HCT116 (cell line): ENCODE measurements around the gene SERPINA3. TPM values are rescaled to one million over a fixed set of nuclear protein-coding genes. Genes with fewer than 3 reads are reported as not detected.

ENCODE experiments used
- ATAC-seq: fragments of 200-7000 bp; cut with Tn5 transposase; 2 replicates; pipeline ENCODE4 v1.9.1; 2020; ENCODE audit warnings: mild to moderate bottlenecking, moderate library complexity
- BruUV-seq: library from RNA; stranded (reverse); fragments of 400-500 nt; replicated peaks from 2 replicates; lab custom pipeline; 2021; lab: Mats Ljungman, UMichigan
- CTCF ChIA-PET: fragments of 300-600 bp; sonication (Branson Sonifier 250); formaldehyde crosslinking; loops from one replicate; lab custom pipeline; 2021; ENCODE audit warnings: antibody characterized with exemption; lab: Charles Lee
- POLR2A ChIA-PET: fragments of 300-600, 350-600 bp; sonication (Branson Sonifier 250); formaldehyde crosslinking; loops from one replicate; lab custom pipeline; 2021; ENCODE audit warnings: antibody characterized with exemption; lab: Charles Lee
- RAD21 ChIA-PET, 2 experiments: fragments of 300-600 bp; sonication (Branson Sonifier 250); formaldehyde crosslinking; loops; one replicate each; lab custom pipeline; 2023; ENCODE audit warnings: low total read pairs in 2 of 2; ENCODE audit not compliant: uncharacterized antibody in 2 of 2, unreplicated experiment in 2 of 2, low non-redundant PET in 1 of 2; lab: Charles Lee
- DNase-seq: peaks from one replicate; pipeline ENCODE4 v3.0.0-alpha.2; 2010; ENCODE audit warnings: low read depth, low spot score
- H2AFZ ChIP-seq: fragments of 200-600 bp; shearing (Covaris generic), sonication (generic); 2 replicates; pipeline ENCODE4 v1.6.1; 2017; ENCODE audit warnings: low read depth, mixed run types, mixed read lengths, antibody characterized with exemption, low read length; ENCODE audit not compliant: poor library complexity, severe bottlenecking
- H3K27ac ChIP-seq: 2 replicates; pipeline ENCODE4 v1.5.1; 2012; ENCODE audit warnings: low read depth, low read length
- H3K27me3 ChIP-seq: fragments of 200-600 bp; sonication (generic); 2 replicates; pipeline ENCODE4 v1.6.1; 2016; ENCODE audit warnings: mixed run types, low read length, mixed read lengths; ENCODE audit not compliant: insufficient read depth
- H3K36me3 ChIP-seq, 2 experiments: fragments of 200-500 bp in 1 of 2; fragments of 200-600 bp in 1 of 2; sonication (Bioruptor generic) in 1 of 2; sonication (generic) in 1 of 2; 2 replicates each; pipeline versions ENCODE4 v1.5.1 to v1.6.1; 2014 to 2016; ENCODE audit warnings: low read length in 2 of 2, inconsistent platforms in 1 of 2, mixed read lengths in 1 of 2, mixed run types in 1 of 2; ENCODE audit not compliant: insufficient read depth in 2 of 2, control insufficient read depth in 1 of 2
- H3K4me1 ChIP-seq, 2 experiments: fragments of 200-600 bp in 1 of 2; sonication (generic) in 1 of 2; 2 replicates each; pipeline versions ENCODE4 v1.5.1 to v1.6.1; 2012 to 2017; ENCODE audit warnings: low read length in 2 of 2, inconsistent platforms in 1 of 2, mild to moderate bottlenecking in 1 of 2, mixed read lengths in 1 of 2, mixed run types in 1 of 2, moderate library complexity in 1 of 2; ENCODE audit not compliant: insufficient read depth in 2 of 2, control insufficient read depth in 1 of 2
- H3K4me2 ChIP-seq: fragments of 200-600 bp; sonication (generic); 2 replicates; pipeline ENCODE4 v1.6.1; 2017; ENCODE audit warnings: mixed run types, low read length, mixed read lengths
- H3K4me3 ChIP-seq, 2 experiments: fragments of 200-600 bp in 1 of 2; sonication (generic) in 1 of 2; replicated peaks in 1 of 2; 2 replicates each; pipeline ENCODE4 v1.5.1; 2011 to 2016; ENCODE audit warnings: low read length in 2 of 2, control low read depth in 1 of 2, low read depth in 1 of 2, mild to moderate bottlenecking in 1 of 2, mixed read lengths in 1 of 2, mixed run types in 1 of 2
- H3K79me2 ChIP-seq: fragments of 200-600 bp; sonication (generic); 2 replicates; pipeline ENCODE4 v1.6.1; 2017; ENCODE audit warnings: mild to moderate bottlenecking, mixed run types, low read length, moderate library complexity, mixed read lengths; ENCODE audit not compliant: insufficient read depth
- H3K9ac ChIP-seq: fragments of 200-600 bp; sonication (generic); 2 replicates; pipeline ENCODE4 v1.6.1; 2016; ENCODE audit warnings: low read length, mixed read lengths
- H3K9me2 ChIP-seq: fragments of 200-600 bp; sonication (generic), shearing (Covaris generic); 2 replicates; pipeline ENCODE4 v1.6.1; 2017; ENCODE audit warnings: mixed run types, mild to moderate bottlenecking, moderate library complexity; ENCODE audit not compliant: insufficient read depth
- H3K9me3 ChIP-seq, 2 experiments: fragments of 200-500 bp in 1 of 2; fragments of 200-600 bp in 1 of 2; sonication (Bioruptor generic) in 1 of 2; sonication (generic) in 1 of 2; 2 replicates each; pipeline ENCODE4 v1.6.1; 2014 to 2017; ENCODE audit warnings: low read length in 2 of 2, mixed read lengths in 2 of 2, inconsistent platforms in 1 of 2, low read depth in 1 of 2, mild to moderate bottlenecking in 1 of 2, mixed run types in 1 of 2, moderate library complexity in 1 of 2; ENCODE audit not compliant: control insufficient read depth in 1 of 2, insufficient read depth in 1 of 2
- H4K20me1 ChIP-seq: fragments of 200-600 bp; sonication (generic), shearing (Covaris generic); 2 replicates; pipeline ENCODE4 v1.6.1; 2017; ENCODE audit warnings: mixed run types, mild to moderate bottlenecking, moderate library complexity; ENCODE audit not compliant: insufficient read depth
- CEBPB ChIP-seq: IDR thresholded peaks from 2 replicates; pipeline ENCODE4 v1.6.1; 2012; ENCODE audit warnings: low read depth
- EGR1 ChIP-seq: IDR thresholded peaks from 2 replicates; pipeline ENCODE4 v1.6.1; 2012; ENCODE audit warnings: low read depth
- EZH2 ChIP-seq: fragments of 200-600 bp; sonication (generic); IDR thresholded peaks from 2 replicates; pipeline ENCODE4 v1.6.1; 2017; ENCODE audit warnings: antibody characterized with exemption, mixed run types
- EZH2phosphoT487 ChIP-seq: fragments of 200-600 bp; IDR thresholded peaks from 2 replicates; pipeline ENCODE4 v1.6.1; 2018; ENCODE audit warnings: antibody characterized with exemption, borderline replicate concordance
- FOSL1 ChIP-seq: IDR thresholded peaks from 2 replicates; pipeline ENCODE4 v1.6.1; 2012; ENCODE audit warnings: low read depth
- JUND ChIP-seq: IDR thresholded peaks from 2 replicates; pipeline ENCODE4 v1.6.1; 2012
- POLR2AphosphoS5 ChIP-seq: IDR thresholded peaks from 2 replicates; pipeline ENCODE4 v1.6.1; 2011; ENCODE audit warnings: mild to moderate bottlenecking, low read depth, low read length, moderate library complexity
- RAD21 ChIP-seq: IDR thresholded peaks from 2 replicates; pipeline ENCODE4 v1.6.1; 2012; ENCODE audit warnings: low read depth, mild to moderate bottlenecking
- SIN3A ChIP-seq: IDR thresholded peaks from 2 replicates; pipeline ENCODE4 v1.6.1; 2012; ENCODE audit warnings: low read depth
- SP1 ChIP-seq: IDR thresholded peaks from 2 replicates; pipeline ENCODE4 v1.6.1; 2012; ENCODE audit warnings: low read depth
- TCF7L2 ChIP-seq: IDR thresholded peaks from 2 replicates; pipeline ENCODE4 v1.7.0; 2011; ENCODE audit warnings: borderline replicate concordance, inconsistent platforms; ENCODE audit not compliant: insufficient read depth, insufficient read length; ENCODE audit errors: extremely low read depth
- YY1 ChIP-seq: IDR thresholded peaks from 2 replicates; pipeline ENCODE4 v1.6.1; 2011; ENCODE audit warnings: low read length, low read depth, moderate library complexity, mild to moderate bottlenecking; ENCODE audit not compliant: insufficient replicate concordance; ENCODE audit errors: extremely low read depth
- ZNF274 ChIP-seq: fragments of 200-500 bp; sonication (Bioruptor generic); IDR thresholded peaks from 2 replicates; pipeline ENCODE4 v1.6.1; 2014; ENCODE audit warnings: mild to moderate bottlenecking, low read depth, low read length, inconsistent platforms
- intact Hi-C: fragments of 100-400 bp; cut with micrococcal nuclease; formaldehyde crosslinking; loops from 2 replicates; pipeline ENCODE4 v1.10.0; 2022
- total RNA-seq: library from RNA; stranded (reverse); gene quantifications from one replicate; pipeline ENCODE4 v1.2.1, GENCODE V29; 2021; ENCODE audit not compliant: unreplicated experiment
- TF ChIP-seq, protein P1 (sequence below), 3 experiments: fragments of 200-600 bp in 1 of 3; sonication (generic) in 1 of 3; IDR thresholded peaks in 2 of 3; conservative IDR thresholded peaks in 1 of 3; 2 replicates each; pipeline ENCODE4 v1.5.1; 2012 to 2017; ENCODE audit warnings: low read depth in 2 of 3, low read length in 2 of 3, antibody characterized with exemption in 1 of 3, borderline replicate concordance in 1 of 3, control low read depth in 1 of 3, mild to moderate bottlenecking in 1 of 3, mixed read lengths in 1 of 3, mixed run types in 1 of 3, moderate library complexity in 1 of 3; ENCODE audit not compliant: insufficient read depth in 1 of 3
- TF ChIP-seq, protein P2 (sequence below): IDR thresholded peaks from 2 replicates; pipeline ENCODE4 v1.6.1; 2012; ENCODE audit warnings: low read depth
- TF ChIP-seq, protein P3 (sequence below): IDR thresholded peaks from 2 replicates; pipeline ENCODE4 v1.6.1; 2012

Gene SERPINA3
- total RNA-seq, 1 experiment from 2014 or later = 4.3 TPM

DNA sequence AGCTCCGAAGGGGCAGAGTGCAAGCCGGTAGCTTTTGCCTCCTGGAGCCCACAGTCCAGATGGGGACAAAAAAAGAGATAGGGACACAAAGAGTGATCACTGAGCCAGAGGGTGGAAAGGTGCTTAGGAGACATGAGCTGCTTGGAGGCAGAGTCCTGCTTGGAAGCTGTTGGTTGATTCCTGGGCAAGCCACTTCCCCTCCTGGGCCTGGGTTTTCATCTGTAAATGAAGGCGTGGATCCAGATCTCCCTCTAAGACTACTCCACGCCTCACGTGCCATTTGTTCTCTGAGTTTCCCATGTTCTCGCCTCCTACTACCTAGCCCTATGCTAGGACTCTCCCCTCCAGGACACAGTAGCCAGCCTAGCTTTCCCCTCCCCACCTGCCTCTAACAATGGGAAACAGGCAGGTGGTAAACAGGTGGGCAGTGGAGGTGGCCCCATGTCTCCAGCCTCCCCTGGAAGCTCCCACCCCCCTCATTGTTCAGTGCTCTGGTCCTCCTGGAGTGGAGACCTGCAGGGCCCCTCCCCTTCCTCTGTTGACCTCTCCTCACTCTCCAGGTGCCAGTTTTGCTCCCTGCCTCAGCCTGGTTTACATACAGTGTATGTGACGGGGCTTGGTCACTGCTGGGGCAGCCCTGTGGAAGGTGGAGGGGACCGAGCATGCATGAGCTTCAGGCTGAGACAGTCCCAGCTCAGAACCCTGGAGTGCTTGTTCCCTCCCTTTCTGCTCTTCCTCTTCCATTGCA is 3.8 kb downstream of the SERPINA3 start:
- H3K36me3 ChIP-seq = no peaks in the 10 kb centered on the region

More for the DNA sequence above, 3.8 kb downstream of the SERPINA3 start:
- peaks cover 3 to 10% of the 10 kb centered on the region in 2 experiments; a peak in 2 of 4 replicates for H3K9me3 ChIP-seq
- no peak overlapping the region for H3K4me3 ChIP-seq
- ATAC-seq = no peak
- intact Hi-C loops = no loop called here
- RAD21 ChIA-PET = no interaction called here
- H3K27ac ChIP-seq = no peak overlapping the region
- peaks cover 0 to 21% of the 10 kb centered on the region in 2 experiments; a peak in 2 of 4 replicates for H3K4me1 ChIP-seq
- TF ChIP-seq SP1 = no peak
- TF ChIP-seq, protein P1, sequence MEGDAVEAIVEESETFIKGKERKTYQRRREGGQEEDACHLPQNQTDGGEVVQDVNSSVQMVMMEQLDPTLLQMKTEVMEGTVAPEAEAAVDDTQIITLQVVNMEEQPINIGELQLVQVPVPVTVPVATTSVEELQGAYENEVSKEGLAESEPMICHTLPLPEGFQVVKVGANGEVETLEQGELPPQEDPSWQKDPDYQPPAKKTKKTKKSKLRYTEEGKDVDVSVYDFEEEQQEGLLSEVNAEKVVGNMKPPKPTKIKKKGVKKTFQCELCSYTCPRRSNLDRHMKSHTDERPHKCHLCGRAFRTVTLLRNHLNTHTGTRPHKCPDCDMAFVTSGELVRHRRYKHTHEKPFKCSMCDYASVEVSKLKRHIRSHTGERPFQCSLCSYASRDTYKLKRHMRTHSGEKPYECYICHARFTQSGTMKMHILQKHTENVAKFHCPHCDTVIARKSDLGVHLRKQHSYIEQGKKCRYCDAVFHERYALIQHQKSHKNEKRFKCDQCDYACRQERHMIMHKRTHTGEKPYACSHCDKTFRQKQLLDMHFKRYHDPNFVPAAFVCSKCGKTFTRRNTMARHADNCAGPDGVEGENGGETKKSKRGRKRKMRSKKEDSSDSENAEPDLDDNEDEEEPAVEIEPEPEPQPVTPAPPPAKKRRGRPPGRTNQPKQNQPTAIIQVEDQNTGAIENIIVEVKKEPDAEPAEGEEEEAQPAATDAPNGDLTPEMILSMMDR (IDR thresholded peaks at IDR 0.05 in 2 of 3, conservative IDR thresholded peaks at IDR 0.05 in 1 of 3; ENCODE audit: borderline replicate concordance in 1 of 3, insufficient read depth in 1 of 3, low read depth in 2 of 3, low read length in 2 of 3) = no peak
- no peak for TF ChIP-seq EZH2
- TF ChIP-seq, protein P2, sequence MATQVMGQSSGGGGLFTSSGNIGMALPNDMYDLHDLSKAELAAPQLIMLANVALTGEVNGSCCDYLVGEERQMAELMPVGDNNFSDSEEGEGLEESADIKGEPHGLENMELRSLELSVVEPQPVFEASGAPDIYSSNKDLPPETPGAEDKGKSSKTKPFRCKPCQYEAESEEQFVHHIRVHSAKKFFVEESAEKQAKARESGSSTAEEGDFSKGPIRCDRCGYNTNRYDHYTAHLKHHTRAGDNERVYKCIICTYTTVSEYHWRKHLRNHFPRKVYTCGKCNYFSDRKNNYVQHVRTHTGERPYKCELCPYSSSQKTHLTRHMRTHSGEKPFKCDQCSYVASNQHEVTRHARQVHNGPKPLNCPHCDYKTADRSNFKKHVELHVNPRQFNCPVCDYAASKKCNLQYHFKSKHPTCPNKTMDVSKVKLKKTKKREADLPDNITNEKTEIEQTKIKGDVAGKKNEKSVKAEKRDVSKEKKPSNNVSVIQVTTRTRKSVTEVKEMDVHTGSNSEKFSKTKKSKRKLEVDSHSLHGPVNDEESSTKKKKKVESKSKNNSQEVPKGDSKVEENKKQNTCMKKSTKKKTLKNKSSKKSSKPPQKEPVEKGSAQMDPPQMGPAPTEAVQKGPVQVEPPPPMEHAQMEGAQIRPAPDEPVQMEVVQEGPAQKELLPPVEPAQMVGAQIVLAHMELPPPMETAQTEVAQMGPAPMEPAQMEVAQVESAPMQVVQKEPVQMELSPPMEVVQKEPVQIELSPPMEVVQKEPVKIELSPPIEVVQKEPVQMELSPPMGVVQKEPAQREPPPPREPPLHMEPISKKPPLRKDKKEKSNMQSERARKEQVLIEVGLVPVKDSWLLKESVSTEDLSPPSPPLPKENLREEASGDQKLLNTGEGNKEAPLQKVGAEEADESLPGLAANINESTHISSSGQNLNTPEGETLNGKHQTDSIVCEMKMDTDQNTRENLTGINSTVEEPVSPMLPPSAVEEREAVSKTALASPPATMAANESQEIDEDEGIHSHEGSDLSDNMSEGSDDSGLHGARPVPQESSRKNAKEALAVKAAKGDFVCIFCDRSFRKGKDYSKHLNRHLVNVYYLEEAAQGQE = no peak
- TF ChIP-seq POLR2AphosphoS5 = no peak
- TF ChIP-seq ZNF274 = no peak
- no peak for TF ChIP-seq TCF7L2
- TF ChIP-seq RAD21 = no peak
- TF ChIP-seq EGR1 = no peak
- no peak for TF ChIP-seq CEBPB
- TF ChIP-seq YY1 = no peak
- no peak for TF ChIP-seq JUND
- TF ChIP-seq, protein P3, sequence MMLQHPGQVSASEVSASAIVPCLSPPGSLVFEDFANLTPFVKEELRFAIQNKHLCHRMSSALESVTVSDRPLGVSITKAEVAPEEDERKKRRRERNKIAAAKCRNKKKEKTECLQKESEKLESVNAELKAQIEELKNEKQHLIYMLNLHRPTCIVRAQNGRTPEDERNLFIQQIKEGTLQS = no peak
- TF ChIP-seq SIN3A = no peak
- no peak for TF ChIP-seq FOSL1
- no peak for TF ChIP-seq EZH2phosphoT487
- TF ChIP-seq, all 23 proteins: peak for 0
- Histone ChIP-seq H3K9ac (no peak overlapping the region), H3K27me3 (no peaks in the 10 kb centered on the region), H2AFZ (no peak overlapping the region), H3K4me2 (no peak overlapping the region), H4K20me1 (no peaks in the 10 kb centered on the region), H3K9me2 (no peaks in the 10 kb centered on the region), H3K79me2 (no peaks in the 10 kb centered on the region)
- CTCF ChIA-PET = no interaction called here
- BruUV-seq = no TSS peak
- POLR2A ChIA-PET = no interaction called here
- no peak for DNase-seq
